A549 (cell line): ENCODE measurements around the gene SLIT1. TPM values are rescaled to one million over a fixed set of nuclear protein-coding genes. Genes with fewer than 3 reads are reported as not detected.

Experiments
- ATAC-seq, 2 experiments: fragments of 200-7000 bp in 1 of 2; fragments of >200 bp in 1 of 2; cut with Nextera tagmentation in 1 of 2; cut with Tn5 transposase in 1 of 2; 3 replicates each; pipeline versions ENCODE4 v1.8.0 to v1.9.1; 2018 to 2020; ENCODE audit warnings: mild to moderate bottlenecking in 1 of 2, moderate library complexity in 1 of 2
- CTCF ChIA-PET: fragments of 300-600 bp; sonication (Branson Sonifier 250); formaldehyde crosslinking; extraction: SDS; loops from one replicate; lab custom pipeline; 2021; ENCODE audit warnings: antibody characterized with exemption, inconsistent platforms; lab: Yijun Ruan, JAX
- POLR2A ChIA-PET: fragments of 350-600 bp; formaldehyde crosslinking; extraction: SDS; loops from one replicate; lab custom pipeline; 2021; ENCODE audit warnings: antibody characterized with exemption, inconsistent platforms; lab: Yijun Ruan, JAX
- DNase-seq, 2 experiments: peaks; one replicate each; pipeline versions ENCODE4 v3.0.0 to v3.0.0-alpha.2; 2011 to 2016; ENCODE audit warnings: low read depth in 1 of 2, low spot score in 1 of 2
- FAIRE-seq: peaks from 2 replicates; lab custom pipeline; 2011; peaks lifted over from hg19 to GRCh38; lab: Jason Lieb, UNC
- H3K27ac ChIP-seq, 2 experiments: fragments of >200 bp; sonication (Bioruptor Twin); formaldehyde crosslinking; 3 replicates each; pipeline ENCODE4 v1.5.1; 2016 to 2017
- H3K4me1 ChIP-seq: fragments of >200 bp; sonication (Bioruptor Twin); formaldehyde crosslinking; 3 replicates; pipeline ENCODE4 v1.6.1; 2016
- H3K4me2 ChIP-seq: fragments of >200 bp; sonication (Bioruptor Twin); formaldehyde crosslinking; 3 replicates; pipeline ENCODE4 v1.6.1; 2016
- H3K4me3 ChIP-seq: fragments of >200 bp; sonication (Bioruptor Twin); formaldehyde crosslinking; 3 replicates; pipeline ENCODE4 v1.5.1; 2016
- H3K9me3 ChIP-seq: fragments of >200 bp; sonication (Bioruptor Twin); formaldehyde crosslinking; 3 replicates; pipeline ENCODE4 v1.6.1; 2016
- BHLHE40 ChIP-seq: IDR thresholded peaks from 2 replicates; pipeline ENCODE4 v1.6.1; 2012; ENCODE audit warnings: low read depth, low read length, inconsistent platforms
- CBX8 ChIP-seq: fragments of 200-600 bp; sonication (generic); IDR thresholded peaks from 2 replicates; pipeline ENCODE4 v1.6.1; 2016
- CHD2 ChIP-seq: fragments of 150-350 bp; IDR thresholded peaks from 2 replicates; pipeline ENCODE4 v1.6.1; 2014; ENCODE audit warnings: low read length; ENCODE audit not compliant: partially characterized antibody
- EHF ChIP-seq: fragments of 250-450 bp; sonication (Bioruptor Pico); IDR thresholded peaks from 2 replicates; pipeline ENCODE4 v1.5.0; 2020; ENCODE audit warnings: mild to moderate bottlenecking
- ESRRA ChIP-seq: fragments of 150-350 bp; IDR thresholded peaks from 2 replicates; pipeline ENCODE4 v1.6.1; 2014; ENCODE audit warnings: mild to moderate bottlenecking, low read length, borderline replicate concordance
- GATA3 ChIP-seq: IDR thresholded peaks from 2 replicates; pipeline ENCODE4 v1.6.1; 2012; ENCODE audit warnings: borderline replicate concordance
- HEYL ChIP-seq: fragments of 250-450 bp; sonication (Bioruptor Pico); IDR thresholded peaks from 2 replicates; pipeline ENCODE4 v1.8.0; 2021; ENCODE audit warnings: mild to moderate bottlenecking, moderate library complexity
- HOXB13 ChIP-seq: fragments of 250-450 bp; sonication (Bioruptor Pico); IDR thresholded peaks from 2 replicates; pipeline ENCODE4 v1.5.0; 2020; ENCODE audit warnings: low read depth, mild to moderate bottlenecking, moderate library complexity
- HOXB5 ChIP-seq: fragments of 250-450 bp; sonication (Bioruptor Pico); IDR thresholded peaks from 2 replicates; pipeline ENCODE4 v1.5.0; 2020; ENCODE audit warnings: mild to moderate bottlenecking, moderate library complexity
- KDM5A ChIP-seq: fragments of 200-600 bp; sonication (generic); IDR thresholded peaks from 2 replicates; pipeline ENCODE4 v1.6.1; 2016; ENCODE audit warnings: antibody characterized with exemption, mild to moderate bottlenecking
- MAFK ChIP-seq: fragments of 450-650 bp; IDR thresholded peaks from 2 replicates; pipeline ENCODE4 v1.6.1; 2014; ENCODE audit not compliant: partially characterized antibody
- MYC ChIP-seq: IDR thresholded peaks from 2 replicates; pipeline ENCODE4 v1.6.1; 2012; ENCODE audit warnings: mild to moderate bottlenecking, inconsistent platforms, low read length, improper control_type of control experiment, borderline replicate concordance
- PHF8 ChIP-seq: fragments of 200-600 bp; sonication (generic); IDR thresholded peaks from 2 replicates; pipeline ENCODE4 v1.6.1; 2016; ENCODE audit warnings: low read depth, mild to moderate bottlenecking, antibody characterized with exemption, moderate library complexity, borderline replicate concordance
- RAD21 ChIP-seq, 2 experiments: fragments of >200 bp in 1 of 2; sonication (Bioruptor Twin) in 1 of 2; formaldehyde crosslinking in 1 of 2; IDR thresholded peaks in 1 of 2; conservative IDR thresholded peaks in 1 of 2; 2 replicates in 1 of 2; 3 replicates in 1 of 2; pipeline ENCODE4 v1.6.1; 2012 to 2018; ENCODE audit warnings: inconsistent platforms in 1 of 2
- RARB ChIP-seq: fragments of 250-450 bp; sonication (Bioruptor Pico); IDR thresholded peaks from 2 replicates; pipeline ENCODE4 v1.8.0; 2021; ENCODE audit warnings: mild to moderate bottlenecking, moderate library complexity
- SMC3 ChIP-seq: fragments of >200 bp; sonication (Bioruptor Twin); formaldehyde crosslinking; IDR thresholded peaks from 3 replicates; pipeline ENCODE4 v1.6.1; 2018; ENCODE audit warnings: inconsistent platforms
- SREBF2 ChIP-seq: fragments of 450-650 bp; IDR thresholded peaks from 2 replicates; pipeline ENCODE4 v1.6.1; 2014; ENCODE audit warnings: mild to moderate bottlenecking, moderate library complexity
- TP53 ChIP-seq: fragments of 250-450 bp; sonication (Bioruptor Pico); IDR thresholded peaks from 2 replicates; pipeline ENCODE4 v1.5.0; 2021; ENCODE audit warnings: mild to moderate bottlenecking, moderate library complexity
- ZNF302 ChIP-seq: fragments of 250-450 bp; sonication (Bioruptor Pico); IDR thresholded peaks from 2 replicates; pipeline ENCODE4 v1.9.0; 2021; ENCODE audit warnings: inconsistent platforms, mild to moderate bottlenecking, moderate library complexity
- WGBS: methylation state at CpG from one replicate; pipeline ENCODE4 v1.1.6; 2017; ENCODE audit errors: missing lambda C conversion rate; 5-methylcytosine and 5-hydroxymethylcytosine counted together
- polyA plus RNA-seq, 4 experiments: library from polyadenylated mRNA; depleted of rRNA in 3 of 4; stranded (reverse); fragments of >200 nt; fragmentation: RNase III in 1 of 4; extraction: RNeasy Plus Mini Kit Qiagen cat#74134 plus additional on column Dnase treatment in 1 of 4; gene quantifications; 2 replicates in 3 of 4; 3 replicates in 1 of 4; pipeline ENCODE4 v1.2.3, GENCODE V29; 2011 to 2017
- TF ChIP-seq, protein P1 (sequence below): fragments of >200 bp; sonication (Bioruptor Twin); formaldehyde crosslinking; IDR thresholded peaks from 2 replicates; pipeline ENCODE4 v1.6.1; 2016
- TF ChIP-seq, protein P2 (sequence below): fragments of >200 bp; sonication (Bioruptor Twin); formaldehyde crosslinking; IDR thresholded peaks from 3 replicates; pipeline ENCODE4 v1.5.1; 2016
- TF ChIP-seq, protein P3 (sequence below): fragments of 450-650 bp; IDR thresholded peaks from 2 replicates; pipeline ENCODE4 v1.6.1; 2014; ENCODE audit warnings: antibody characterized with exemption
- TF ChIP-seq, protein P4 (sequence below): fragments of 250-450 bp; sonication (Bioruptor Pico); IDR thresholded peaks from 2 replicates; pipeline ENCODE4 v1.5.0; 2021; ENCODE audit warnings: mild to moderate bottlenecking, moderate library complexity, borderline replicate concordance
- TF ChIP-seq, protein P5 (sequence below): fragments of 150-350 bp; IDR thresholded peaks from 2 replicates; pipeline ENCODE4 v1.6.1; 2014; ENCODE audit warnings: low read depth, mild to moderate bottlenecking, low read length
- TF ChIP-seq, protein P6 (sequence below): IDR thresholded peaks from 2 replicates; pipeline ENCODE4 v1.6.1; 2012; ENCODE audit warnings: low read depth, borderline replicate concordance

The SLIT1 gene
- polyA plus RNA-seq, 2 of the 4 experiments (the other 2 are of a cell fraction), result 0.05 to 0.09 TPM

DNA sequence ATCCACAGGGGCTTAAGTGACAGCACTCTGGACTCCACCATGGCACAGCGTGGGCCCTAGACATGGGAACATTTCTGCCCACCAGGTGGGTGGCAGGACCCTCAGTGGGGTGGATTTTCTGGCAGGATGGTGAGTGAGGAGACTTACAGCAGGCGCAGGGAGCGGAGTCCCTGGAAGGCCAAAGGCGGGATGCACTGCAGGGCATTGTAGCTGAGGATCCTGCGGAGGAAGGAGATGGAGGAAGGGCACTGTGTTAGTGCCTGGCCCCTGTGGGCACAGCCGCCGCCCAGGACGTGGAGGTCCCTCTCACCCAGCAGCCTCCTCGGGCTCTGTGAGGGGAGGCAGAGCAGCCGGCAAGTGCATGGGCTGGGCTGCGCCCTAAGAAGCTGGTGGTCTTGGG is 154.3 kb downstream of the SLIT1 start:
- DNase-seq, result no peak
- Histone ChIP-seq H3K4me2 (no peak overlapping the region), H3K9me3 (no peaks in the 10 kb centered on the region), H3K4me3 (no peak overlapping the region), H3K4me1 (no peaks in the 10 kb centered on the region), H3K27ac (no peak overlapping the region)
- CTCF ChIA-PET, result interaction anchor here (1.2 to 1.3 kb wide), 3 partner anchors 50 to 179 kb away, joined by 3 to 6 read pairs (median 3); no protein-coding TSS in a partner anchor
- no peak for FAIRE-seq
- TF ChIP-seq RARB (CRISPR knock-in tag) (no peak), BHLHE40 (no peak), MYC (no peak), ZNF302 (CRISPR knock-in tag) (no peak), RAD21 (conservative IDR thresholded peaks at IDR 0.05 in 1 of 2, IDR thresholded peaks at IDR 0.05 in 1 of 2) (no peak), CHD2 (no peak), KDM5A (no peak), GATA3 (no peak), PHF8 (no peak), TP53 (CRISPR knock-in tag) (no peak), EHF (CRISPR knock-in tag) (no peak), SREBF2 (no peak), HOXB13 (no peak), ESRRA (no peak)
- TF ChIP-seq, protein P1, sequence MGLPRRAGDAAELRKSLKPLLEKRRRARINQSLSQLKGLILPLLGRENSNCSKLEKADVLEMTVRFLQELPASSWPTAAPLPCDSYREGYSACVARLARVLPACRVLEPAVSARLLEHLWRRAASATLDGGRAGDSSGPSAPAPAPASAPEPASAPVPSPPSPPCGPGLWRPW, result no peak
- TF ChIP-seq, protein P2, sequence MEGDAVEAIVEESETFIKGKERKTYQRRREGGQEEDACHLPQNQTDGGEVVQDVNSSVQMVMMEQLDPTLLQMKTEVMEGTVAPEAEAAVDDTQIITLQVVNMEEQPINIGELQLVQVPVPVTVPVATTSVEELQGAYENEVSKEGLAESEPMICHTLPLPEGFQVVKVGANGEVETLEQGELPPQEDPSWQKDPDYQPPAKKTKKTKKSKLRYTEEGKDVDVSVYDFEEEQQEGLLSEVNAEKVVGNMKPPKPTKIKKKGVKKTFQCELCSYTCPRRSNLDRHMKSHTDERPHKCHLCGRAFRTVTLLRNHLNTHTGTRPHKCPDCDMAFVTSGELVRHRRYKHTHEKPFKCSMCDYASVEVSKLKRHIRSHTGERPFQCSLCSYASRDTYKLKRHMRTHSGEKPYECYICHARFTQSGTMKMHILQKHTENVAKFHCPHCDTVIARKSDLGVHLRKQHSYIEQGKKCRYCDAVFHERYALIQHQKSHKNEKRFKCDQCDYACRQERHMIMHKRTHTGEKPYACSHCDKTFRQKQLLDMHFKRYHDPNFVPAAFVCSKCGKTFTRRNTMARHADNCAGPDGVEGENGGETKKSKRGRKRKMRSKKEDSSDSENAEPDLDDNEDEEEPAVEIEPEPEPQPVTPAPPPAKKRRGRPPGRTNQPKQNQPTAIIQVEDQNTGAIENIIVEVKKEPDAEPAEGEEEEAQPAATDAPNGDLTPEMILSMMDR, result no peak
- TF ChIP-seq, protein P3, sequence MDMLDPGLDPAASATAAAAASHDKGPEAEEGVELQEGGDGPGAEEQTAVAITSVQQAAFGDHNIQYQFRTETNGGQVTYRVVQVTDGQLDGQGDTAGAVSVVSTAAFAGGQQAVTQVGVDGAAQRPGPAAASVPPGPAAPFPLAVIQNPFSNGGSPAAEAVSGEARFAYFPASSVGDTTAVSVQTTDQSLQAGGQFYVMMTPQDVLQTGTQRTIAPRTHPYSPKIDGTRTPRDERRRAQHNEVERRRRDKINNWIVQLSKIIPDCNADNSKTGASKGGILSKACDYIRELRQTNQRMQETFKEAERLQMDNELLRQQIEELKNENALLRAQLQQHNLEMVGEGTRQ, result no peak
- TF ChIP-seq, protein P4, sequence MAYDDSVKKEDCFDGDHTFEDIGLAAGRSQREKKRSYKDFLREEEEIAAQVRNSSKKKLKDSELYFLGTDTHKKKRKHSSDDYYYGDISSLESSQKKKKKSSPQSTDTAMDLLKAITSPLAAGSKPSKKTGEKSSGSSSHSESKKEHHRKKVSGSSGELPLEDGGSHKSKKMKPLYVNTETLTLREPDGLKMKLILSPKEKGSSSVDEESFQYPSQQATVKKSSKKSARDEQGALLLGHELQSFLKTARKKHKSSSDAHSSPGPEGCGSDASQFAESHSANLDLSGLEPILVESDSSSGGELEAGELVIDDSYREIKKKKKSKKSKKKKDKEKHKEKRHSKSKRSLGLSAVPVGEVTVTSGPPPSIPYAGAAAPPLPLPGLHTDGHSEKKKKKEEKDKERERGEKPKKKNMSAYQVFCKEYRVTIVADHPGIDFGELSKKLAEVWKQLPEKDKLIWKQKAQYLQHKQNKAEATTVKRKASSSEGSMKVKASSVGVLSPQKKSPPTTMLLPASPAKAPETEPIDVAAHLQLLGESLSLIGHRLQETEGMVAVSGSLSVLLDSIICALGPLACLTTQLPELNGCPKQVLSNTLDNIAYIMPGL, result no peak
- TF ChIP-seq, protein P5, sequence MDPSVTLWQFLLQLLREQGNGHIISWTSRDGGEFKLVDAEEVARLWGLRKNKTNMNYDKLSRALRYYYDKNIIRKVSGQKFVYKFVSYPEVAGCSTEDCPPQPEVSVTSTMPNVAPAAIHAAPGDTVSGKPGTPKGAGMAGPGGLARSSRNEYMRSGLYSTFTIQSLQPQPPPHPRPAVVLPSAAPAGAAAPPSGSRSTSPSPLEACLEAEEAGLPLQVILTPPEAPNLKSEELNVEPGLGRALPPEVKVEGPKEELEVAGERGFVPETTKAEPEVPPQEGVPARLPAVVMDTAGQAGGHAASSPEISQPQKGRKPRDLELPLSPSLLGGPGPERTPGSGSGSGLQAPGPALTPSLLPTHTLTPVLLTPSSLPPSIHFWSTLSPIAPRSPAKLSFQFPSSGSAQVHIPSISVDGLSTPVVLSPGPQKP, result no peak
- TF ChIP-seq, protein P6, sequence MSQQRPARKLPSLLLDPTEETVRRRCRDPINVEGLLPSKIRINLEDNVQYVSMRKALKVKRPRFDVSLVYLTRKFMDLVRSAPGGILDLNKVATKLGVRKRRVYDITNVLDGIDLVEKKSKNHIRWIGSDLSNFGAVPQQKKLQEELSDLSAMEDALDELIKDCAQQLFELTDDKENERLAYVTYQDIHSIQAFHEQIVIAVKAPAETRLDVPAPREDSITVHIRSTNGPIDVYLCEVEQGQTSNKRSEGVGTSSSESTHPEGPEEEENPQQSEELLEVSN, result no peak
- POLR2A ChIA-PET, result no interaction called here
- WGBS, result 60% methylated on average over 11 of the region's 11 CpGs
- no peak for ATAC-seq

DNA sequence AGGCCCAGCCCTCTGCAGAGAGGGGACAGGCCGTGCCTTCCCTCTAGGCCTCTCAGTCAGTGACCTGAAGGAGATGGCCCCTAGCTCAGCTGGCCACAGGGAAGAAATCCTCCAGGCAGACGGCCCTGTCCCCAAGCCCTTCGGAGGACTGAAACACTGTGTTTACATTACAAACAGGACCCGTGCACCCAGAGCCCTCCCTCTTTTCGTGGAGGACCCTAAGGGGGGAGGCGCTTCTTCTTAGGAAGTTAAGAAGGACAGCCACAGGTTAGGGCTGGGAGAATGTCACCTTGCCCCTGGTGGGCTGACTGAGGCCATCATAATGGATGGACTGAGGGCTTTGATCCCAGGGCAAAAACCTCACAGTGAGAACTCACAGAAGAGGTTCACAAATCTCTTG is 154.9 kb downstream of the SLIT1 start:
- TF ChIP-seq MAFK (no peak), HOXB5 (CRISPR knock-in tag) (no peak), CBX8 (no peak), SMC3 (no peak), HEYL (CRISPR knock-in tag) (no peak)
- Histone ChIP-seq H3K4me3 (no peak overlapping the region), H3K4me1 (no peaks in the 10 kb centered on the region), H3K4me2 (no peak overlapping the region), H3K9me3 (no peaks in the 10 kb centered on the region), H3K27ac (no peak overlapping the region)
- DNase-seq (no peak), ATAC-seq (no peak), FAIRE-seq (no peak)
- 37% methylated on average over 5 of the region's 6 CpGs for WGBS
- ChIA-PET CTCF (interaction anchor here (1.0 to 1.3 kb wide), 3 partner anchors 42 to 180 kb away, joined by 3 read pairs; no protein-coding TSS in a partner anchor), POLR2A (no interaction called here)
